K562 (cell line): ENCODE measurements around the gene EXTL1. TPM values are rescaled to one million over a fixed set of nuclear protein-coding genes. Genes with fewer than 3 reads are reported as not detected.

Experiments used
- GTF2E2 ChIP-seq: fragments of 200-800 bp; sonication (Bioruptor generic); IDR thresholded peaks from 2 replicates; pipeline ENCODE4 v1.6.1; 2016; ENCODE audit warnings: missing genetic modification characterization, missing compliant biosample characterization
- polyA plus RNA-seq, 8 experiments: library from polyadenylated mRNA; depleted of rRNA in 4 of 8; stranded (reverse) in 5 of 8; unstranded in 3 of 8; fragments of >200 nt; fragmentation: Nextera tagmentation in 2 of 8; fragmentation: Illumina TruSeq in 1 of 8; extraction: Ambion mirVana in 2 of 8; extraction: Trizol in 1 of 8; gene quantifications; 2 replicates each; pipeline versions ENCODE4 v1.2.1 to v1.2.3, GENCODE V29; 2011 to 2014; ENCODE audit warnings: inconsistent platforms in 1 of 8, missing spikeins in 1 of 8
- small RNA-seq: library from RNA; depleted of rRNA; stranded (forward); fragments of <200 nt; gene quantifications from one replicate; pipeline ENCODE3, GENCODE V24; 2014
- total RNA-seq, 7 experiments: library from RNA; depleted of rRNA in 6 of 7; stranded (reverse); fragments of >200 nt in 6 of 7; fragmentation: Illumina TruSeq in 2 of 7; extraction: Trizol in 2 of 7; gene quantifications; 2 replicates each; pipeline versions ENCODE4 v1.2.1 to v1.2.3, GENCODE V29; 2011 to 2021; ENCODE audit warnings: low replicate concordance in 1 of 7

EXTL1 gene
- total and polyA plus RNA-seq, 9 of the 15 experiments (the other 6 are each of a cell fraction or from before 2014, with no cell fraction given): 0.04 to 0.23 (median 0.08) TPM; not detected in 3

DNA sequence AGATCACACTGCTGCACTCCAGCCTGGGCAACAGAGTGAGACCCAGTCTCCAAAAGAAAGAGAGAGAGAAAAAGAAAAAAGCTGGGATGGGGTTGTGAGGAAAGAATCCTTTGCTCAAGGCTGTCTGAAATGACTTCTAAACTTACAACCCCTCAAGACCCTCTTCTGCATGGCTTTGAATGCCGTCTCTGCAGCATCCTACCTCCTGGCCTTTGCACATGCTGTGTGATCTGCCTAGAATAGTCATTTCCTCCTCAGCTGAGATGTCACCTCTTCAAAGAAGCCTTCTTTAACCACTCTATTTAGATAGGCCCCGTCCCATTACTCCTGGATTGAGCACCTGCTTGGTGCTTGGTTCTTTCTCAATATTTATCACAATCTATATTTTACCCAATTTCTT, 63.3 kb downstream of the EXTL1 start (continued):
- no peak for TF ChIP-seq GTF2E2 (tag)

Small RNA genes lying within 50 kb of the gene (small RNA-seq; reads per million reads assigned to genes)
- not detected for gene RF00283
- not detected for gene RF00492

Other genes starting within 250 kb of the EXTL1 start
Only the 7 nearest of the 16 such genes appear.
- 2.4 and 3.3 TPM in 2 replicates for gene PAQR7, start 146.1 kb upstream of the EXTL1 start, total RNA-seq (2014; rRNA removed)
- gene PAQR7, start 146.1 kb upstream of the EXTL1 start, total RNA-seq (2014; rRNA removed; fragmentation: Illumina TruSeq; extraction: Trizol): 2.0 and 2.4 TPM in 2 replicates
- gene PAQR7, start 146.1 kb upstream of the EXTL1 start, total RNA-seq (2015; rRNA removed; fragmentation: Illumina TruSeq; extraction: Trizol): 2.5 and 2.6 TPM in 2 replicates
- gene PAQR7, start 146.1 kb upstream of the EXTL1 start, total RNA-seq (2021): 4.0 and 4.4 TPM in 2 replicates
- 5.2 and 5.4 TPM in 2 replicates for gene PAQR7, start 146.1 kb upstream of the EXTL1 start, polyA plus RNA-seq (2011; rRNA removed)
- 2.9 and 3.3 TPM in 2 replicates for gene PAQR7, start 146.1 kb upstream of the EXTL1 start, polyA plus RNA-seq (2014; fragmentation: Illumina TruSeq; extraction: Trizol)
- gene PAQR7, start 146.1 kb upstream of the EXTL1 start, polyA plus RNA-seq (2014; fragmentation: Nextera tagmentation; extraction: Ambion mirVana): 1 to 10 TPM; 1.1 to 1.2 TPM
- gene PAQR7, start 146.1 kb upstream of the EXTL1 start, polyA plus RNA-seq (2014; rRNA removed): 2.7 and 3.0 TPM in 2 replicates
- 717 and 838 TPM in 2 replicates for gene STMN1, start 115.4 kb upstream of the EXTL1 start, total RNA-seq (2014; rRNA removed)
- gene STMN1, start 115.4 kb upstream of the EXTL1 start, total RNA-seq (2014; rRNA removed; fragmentation: Illumina TruSeq; extraction: Trizol): 432 and 614 TPM in 2 replicates
- gene STMN1, start 115.4 kb upstream of the EXTL1 start, total RNA-seq (2015; rRNA removed; fragmentation: Illumina TruSeq; extraction: Trizol): 534 and 557 TPM in 2 replicates
- 595 and 622 TPM in 2 replicates for gene STMN1, start 115.4 kb upstream of the EXTL1 start, total RNA-seq (2021)
- gene STMN1, start 115.4 kb upstream of the EXTL1 start, polyA plus RNA-seq (2011; rRNA removed): 269 and 330 TPM in 2 replicates
- 1,051 and 1,453 TPM in 2 replicates for gene STMN1, start 115.4 kb upstream of the EXTL1 start, polyA plus RNA-seq (2014; fragmentation: Illumina TruSeq; extraction: Trizol)
- gene STMN1, start 115.4 kb upstream of the EXTL1 start, polyA plus RNA-seq (2014; fragmentation: Nextera tagmentation; extraction: Ambion mirVana): 1,000 to 10,000 TPM; 2,090 to 2,153 TPM
- gene STMN1, start 115.4 kb upstream of the EXTL1 start, polyA plus RNA-seq (2014; rRNA removed): 481 and 592 TPM in 2 replicates
- gene PAFAH2, start 23.7 kb upstream of the EXTL1 start, total RNA-seq (2014; rRNA removed): 5.5 and 6.5 TPM in 2 replicates
- gene PAFAH2, start 23.7 kb upstream of the EXTL1 start, total RNA-seq (2014; rRNA removed; fragmentation: Illumina TruSeq; extraction: Trizol): 6.4 and 6.8 TPM in 2 replicates
- gene PAFAH2, start 23.7 kb upstream of the EXTL1 start, total RNA-seq (2015; rRNA removed; fragmentation: Illumina TruSeq; extraction: Trizol): 6.3 and 6.4 TPM in 2 replicates
- gene PAFAH2, start 23.7 kb upstream of the EXTL1 start, total RNA-seq (2021): 4.7 and 5.9 TPM in 2 replicates
- gene PAFAH2, start 23.7 kb upstream of the EXTL1 start, polyA plus RNA-seq (2011; rRNA removed): 7.5 and 10.9 TPM in 2 replicates
- 7.0 and 8.7 TPM in 2 replicates for gene PAFAH2, start 23.7 kb upstream of the EXTL1 start, polyA plus RNA-seq (2014; fragmentation: Illumina TruSeq; extraction: Trizol)
- gene PAFAH2, start 23.7 kb upstream of the EXTL1 start, polyA plus RNA-seq (2014; fragmentation: Nextera tagmentation; extraction: Ambion mirVana): 1 to 10 TPM; 4.2 to 7.0 TPM
- gene PAFAH2, start 23.7 kb upstream of the EXTL1 start, polyA plus RNA-seq (2014; rRNA removed): 6.0 and 6.9 TPM in 2 replicates
- gene SLC30A2, start 24.3 kb downstream of the EXTL1 start, total RNA-seq (2014; rRNA removed): 0.18 TPM in 1 of 2 replicates, not detected in the other
- gene SLC30A2, start 24.3 kb downstream of the EXTL1 start, total RNA-seq (2014; rRNA removed; fragmentation: Illumina TruSeq; extraction: Trizol): not detected in 2 replicates
- gene SLC30A2, start 24.3 kb downstream of the EXTL1 start, total RNA-seq (2015; rRNA removed; fragmentation: Illumina TruSeq; extraction: Trizol): not detected in 2 replicates
- 0.11 and 0.13 TPM in 2 replicates for gene SLC30A2, start 24.3 kb downstream of the EXTL1 start, total RNA-seq (2021)
- gene SLC30A2, start 24.3 kb downstream of the EXTL1 start, polyA plus RNA-seq (2011; rRNA removed): 0.07 and 0.08 TPM in 2 replicates
- gene SLC30A2, start 24.3 kb downstream of the EXTL1 start, polyA plus RNA-seq (2014; fragmentation: Illumina TruSeq; extraction: Trizol): 0.07 TPM in 1 of 2 replicates, not detected in the other
- under 1 TPM; 0.01 to 0.06 TPM for gene SLC30A2, start 24.3 kb downstream of the EXTL1 start, polyA plus RNA-seq (2014; fragmentation: Nextera tagmentation; extraction: Ambion mirVana)
- gene SLC30A2, start 24.3 kb downstream of the EXTL1 start, polyA plus RNA-seq (2014; rRNA removed): 0.03 TPM in 1 of 2 replicates, not detected in the other
- gene TRIM63, start 45.9 kb downstream of the EXTL1 start, total RNA-seq (2014; rRNA removed): 0.24 and 0.50 TPM in 2 replicates
- gene TRIM63, start 45.9 kb downstream of the EXTL1 start, total RNA-seq (2014; rRNA removed; fragmentation: Illumina TruSeq; extraction: Trizol): 0.32 and 0.36 TPM in 2 replicates
- gene TRIM63, start 45.9 kb downstream of the EXTL1 start, total RNA-seq (2015; rRNA removed; fragmentation: Illumina TruSeq; extraction: Trizol): 0.19 and 0.22 TPM in 2 replicates
- 0.16 and 0.44 TPM in 2 replicates for gene TRIM63, start 45.9 kb downstream of the EXTL1 start, total RNA-seq (2021)
- gene TRIM63, start 45.9 kb downstream of the EXTL1 start, polyA plus RNA-seq (2011; rRNA removed): 0.42 and 0.57 TPM in 2 replicates
- gene TRIM63, start 45.9 kb downstream of the EXTL1 start, polyA plus RNA-seq (2014; fragmentation: Illumina TruSeq; extraction: Trizol): 0.28 and 0.48 TPM in 2 replicates
- under 1 TPM; 0.08 to 0.10 TPM for gene TRIM63, start 45.9 kb downstream of the EXTL1 start, polyA plus RNA-seq (2014; fragmentation: Nextera tagmentation; extraction: Ambion mirVana)
- 0.22 and 0.40 TPM in 2 replicates for gene TRIM63, start 45.9 kb downstream of the EXTL1 start, polyA plus RNA-seq (2014; rRNA removed)
- 12.8 and 13.7 TPM in 2 replicates for gene PDIK1L, start 90.0 kb downstream of the EXTL1 start, total RNA-seq (2014; rRNA removed)
- gene PDIK1L, start 90.0 kb downstream of the EXTL1 start, total RNA-seq (2014; rRNA removed; fragmentation: Illumina TruSeq; extraction: Trizol): 30.2 and 36.1 TPM in 2 replicates
- gene PDIK1L, start 90.0 kb downstream of the EXTL1 start, total RNA-seq (2015; rRNA removed; fragmentation: Illumina TruSeq; extraction: Trizol): 21.6 and 23.3 TPM in 2 replicates
- gene PDIK1L, start 90.0 kb downstream of the EXTL1 start, total RNA-seq (2021): 26.3 TPM in 2 replicates
- 23.8 and 24.5 TPM in 2 replicates for gene PDIK1L, start 90.0 kb downstream of the EXTL1 start, polyA plus RNA-seq (2011; rRNA removed)
- gene PDIK1L, start 90.0 kb downstream of the EXTL1 start, polyA plus RNA-seq (2014; fragmentation: Illumina TruSeq; extraction: Trizol): 19.8 and 20.0 TPM in 2 replicates
- gene PDIK1L, start 90.0 kb downstream of the EXTL1 start, polyA plus RNA-seq (2014; fragmentation: Nextera tagmentation; extraction: Ambion mirVana): 10 to 100 TPM; 14.7 to 21.5 TPM
- 13.6 and 13.9 TPM in 2 replicates for gene PDIK1L, start 90.0 kb downstream of the EXTL1 start, polyA plus RNA-seq (2014; rRNA removed)
- gene FAM110D, start 137.3 kb downstream of the EXTL1 start, total RNA-seq (2014; rRNA removed): 0.64 and 0.69 TPM in 2 replicates
- 0.26 and 0.33 TPM in 2 replicates for gene FAM110D, start 137.3 kb downstream of the EXTL1 start, total RNA-seq (2014; rRNA removed; fragmentation: Illumina TruSeq; extraction: Trizol)
- gene FAM110D, start 137.3 kb downstream of the EXTL1 start, total RNA-seq (2015; rRNA removed; fragmentation: Illumina TruSeq; extraction: Trizol): 0.29 and 0.34 TPM in 2 replicates
- gene FAM110D, start 137.3 kb downstream of the EXTL1 start, total RNA-seq (2021): 0.58 and 0.62 TPM in 2 replicates
- 0.60 and 0.67 TPM in 2 replicates for gene FAM110D, start 137.3 kb downstream of the EXTL1 start, polyA plus RNA-seq (2011; rRNA removed)
- 0.18 and 0.33 TPM in 2 replicates for gene FAM110D, start 137.3 kb downstream of the EXTL1 start, polyA plus RNA-seq (2014; fragmentation: Illumina TruSeq; extraction: Trizol)
- under 1 TPM; 0.04 to 0.11 TPM for gene FAM110D, start 137.3 kb downstream of the EXTL1 start, polyA plus RNA-seq (2014; fragmentation: Nextera tagmentation; extraction: Ambion mirVana)
- 0.80 and 1.1 TPM in 2 replicates for gene FAM110D, start 137.3 kb downstream of the EXTL1 start, polyA plus RNA-seq (2014; rRNA removed)